ENCODE results near the gene MED16. TPM values are rescaled to one million over a fixed set of nuclear protein-coding genes. Genes with fewer than 3 reads are reported as not detected.
A peak's percentile ranks its signal among the peaks of the same experiment; 100 is the strongest.

Gene MED16
- polyA plus RNA-seq, 3 donors = 20.7 to 37.4 (median 32.8) TPM

- peak; percentile 46 to 72 (median 51) for DNase-seq
- no peaks in the 10 kb centered on the region for H3K27me3 ChIP-seq (ENCODE audit: control insufficient read depth in 2 of 2, insufficient read depth in 2 of 2, low read length in 2 of 2)
- Mint-ChIP-seq H3K27me3 (ENCODE audit: low read depth in 3 of 3) (peaks cover 0 to 2% (median 0%) of the 10 kb centered on the region in 3 donors), H3K9me3 (no peaks in the 10 kb centered on the region), H3K36me3 (peaks cover 13 to 43% of the 10 kb centered on the region in 2 donors), H3K4me3 (peak overlapping the region in 1 of 2 donors; percentile 55), H3K4me1 (peaks cover 44% of the 10 kb centered on the region), H3K27ac (peak overlapping the region; percentile 59 to 96 (median 83))
- H3K9me3 ChIP-seq (replicated peaks in 1 of 2; ENCODE audit: control insufficient read depth in 1 of 2, insufficient read depth in 1 of 2, low read length in 2 of 2) = no peaks in the 10 kb centered on the region
- H2AFZ ChIP-seq (ENCODE audit: insufficient read depth, low read depth, low read length, poor library complexity, severe bottlenecking) = no peak overlapping the region
- no peak for TF ChIP-seq CTCF (IDR thresholded peaks at IDR 0.05)
- whole genome bisulfite sequencing (ENCODE audit: insufficient coverage) = 44% methylated on average over 9 of the region's 14 CpGs
- peaks cover 0 to 3% of the 10 kb centered on the region in 2 donors for H3K36me3 ChIP-seq (replicated peaks in 1 of 2; ENCODE audit: control insufficient read depth in 1 of 2, insufficient read depth in 2 of 2, low read length in 2 of 2)
- peak overlapping the region; percentile 22 for H3K4me2 ChIP-seq (replicated peaks; ENCODE audit: extremely low read depth, low read length, poor library complexity, severe bottlenecking)
- peak overlapping the region in 1 of 3 experiments; percentile 38 for H3K4me3 ChIP-seq (replicated peaks in 1 of 3; ENCODE audit: low read depth in 2 of 3, low read length in 3 of 3)
- intact Hi-C loops (cut with micrococcal nuclease) = no loop called here
- peaks cover 81% of the 10 kb centered on the region for H3K79me2 ChIP-seq (ENCODE audit: insufficient read depth, low read length)
- H3K9ac ChIP-seq (ENCODE audit: insufficient read depth, low read length, poor library complexity, severe bottlenecking) = peak overlapping the region; percentile 27
- peak overlapping the region; percentile 34 to 68 for H3K27ac ChIP-seq (ENCODE audit: low read depth in 1 of 2, low read length in 2 of 2)
- H4K20me1 ChIP-seq (ENCODE audit: insufficient read depth, low read length) = peaks cover 50% of the 10 kb centered on the region
- peaks cover 40 to 51% of the 10 kb centered on the region in 2 donors for H3K4me1 ChIP-seq (ENCODE audit: control insufficient read depth in 1 of 2, insufficient read depth in 2 of 2, low read length in 2 of 2)
These were observed 14.3 kb upstream of the MED16 start for GRCh38 chr19:907183-907853.

GRCh38 chr19:906480-906879, 13.5 kb upstream of the MED16 start:
- Histone ChIP-seq H3K27ac (ENCODE audit: low read depth in 1 of 2, low read length in 2 of 2) (no peak overlapping the region), H3K4me1 (ENCODE audit: control insufficient read depth in 1 of 2, insufficient read depth in 2 of 2, low read length in 2 of 2) (peaks cover 40 to 46% of the 10 kb centered on the region in 2 donors), H4K20me1 (ENCODE audit: insufficient read depth, low read length) (peaks cover 58% of the 10 kb centered on the region), H3K79me2 (ENCODE audit: insufficient read depth, low read length) (peaks cover 76% of the 10 kb centered on the region), H3K36me3 (replicated peaks in 1 of 2; ENCODE audit: control insufficient read depth in 1 of 2, insufficient read depth in 2 of 2, low read length in 2 of 2) (peaks cover 4 to 7% of the 10 kb centered on the region in 2 donors), H3K9me3 (replicated peaks in 1 of 2; ENCODE audit: control insufficient read depth in 1 of 2, insufficient read depth in 1 of 2, low read length in 2 of 2) (no peaks in the 10 kb centered on the region), H2AFZ (ENCODE audit: insufficient read depth, low read depth, low read length, poor library complexity, severe bottlenecking) (no peak overlapping the region), H3K27me3 (ENCODE audit: control insufficient read depth in 2 of 2, insufficient read depth in 2 of 2, low read length in 2 of 2) (no peaks in the 10 kb centered on the region), H3K4me2 (replicated peaks; ENCODE audit: extremely low read depth, low read length, poor library complexity, severe bottlenecking) (no peak overlapping the region), H3K4me3 (replicated peaks in 1 of 3; ENCODE audit: low read depth in 2 of 3, low read length in 3 of 3) (no peak overlapping the region), H3K9ac (ENCODE audit: insufficient read depth, low read length, poor library complexity, severe bottlenecking) (no peak overlapping the region)
- Mint-ChIP-seq H3K4me1 (peaks cover 44% of the 10 kb centered on the region), H3K27me3 (ENCODE audit: low read depth in 3 of 3) (peaks cover 0 to 2% (median 0%) of the 10 kb centered on the region in 3 donors), H3K36me3 (peaks cover 16 to 50% of the 10 kb centered on the region in 2 donors), H3K4me3 (no peak overlapping the region), H3K9me3 (no peaks in the 10 kb centered on the region), H3K27ac (peak overlapping the region in 1 of 7 donors; percentile 25)
- intact Hi-C loops (cut with micrococcal nuclease) = no loop called here
- no peak for TF ChIP-seq CTCF (IDR thresholded peaks at IDR 0.05)
- DNase-seq = no peak
- no CpG with 5 or more reads among the region's 7 CpGs for WGBS (ENCODE audit: insufficient coverage)
